Subcutaneous abdominal adipose tissue (tissue), 5 donors: ENCODE data around the gene LOXL4.

Source experiments
- H3K27ac ChIP-seq: one replicate; pipeline ENCODE4 v1.7.0; 2013; ENCODE audit warnings: low read depth, mild to moderate bottlenecking, inconsistent platforms, low read length, moderate library complexity
- H3K27me3 ChIP-seq, 5 donors: one replicate each; pipeline ENCODE4 v1.7.0; 2013; ENCODE audit warnings: low read length in 5 of 5, inconsistent platforms in 1 of 5; ENCODE audit not compliant: control insufficient read depth in 5 of 5, insufficient read depth in 4 of 5
- H3K36me3 ChIP-seq, 5 donors: one replicate each; pipeline ENCODE4 v1.7.0; 2013; ENCODE audit warnings: low read length in 5 of 5; ENCODE audit not compliant: control insufficient read depth in 5 of 5, insufficient read depth in 5 of 5
- H3K4me1 ChIP-seq, 5 donors: one replicate each; pipeline ENCODE4 v1.7.0; 2013; ENCODE audit warnings: low read length in 5 of 5, mild to moderate bottlenecking in 3 of 5, moderate library complexity in 1 of 5; ENCODE audit not compliant: control insufficient read depth in 5 of 5, insufficient read depth in 5 of 5
- H3K4me3 ChIP-seq, 5 donors: one replicate each; pipeline ENCODE4 v1.7.0; 2013; ENCODE audit warnings: low read length in 5 of 5, low read depth in 1 of 5
- H3K9ac ChIP-seq, 5 donors: one replicate each; pipeline ENCODE4 v1.7.0; 2013; ENCODE audit warnings: low read length in 5 of 5, mild to moderate bottlenecking in 4 of 5, moderate library complexity in 3 of 5
- H3K9me3 ChIP-seq, 5 donors: one replicate each; pipeline ENCODE4 v1.7.0; 2013; ENCODE audit warnings: low read length in 5 of 5; ENCODE audit not compliant: control insufficient read depth in 5 of 5
- donor health status: healthy.
- donor health status: healthy.
- donor health status: healthy.
- donor health status: healthy.
- donor health status: healthy.

The LOXL4 gene

GRCh38 chr10:98212196-98212595 is 55.8 kb downstream of the LOXL4 start:
- Histone ChIP-seq H3K9me3 (peaks cover 0 to 4% (median 3%) of the 10 kb centered on the region in 5 donors), H3K4me1 (no peaks in the 10 kb centered on the region), H3K27ac (no peak overlapping the region), H3K9ac (no peak overlapping the region), H3K27me3 (no peaks in the 10 kb centered on the region), H3K4me3 (no peak overlapping the region), H3K36me3 (peaks cover 17 to 33% (median 20%) of the 10 kb centered on the region in 5 donors)

GRCh38 chr10:98209441-98209840 is 58.6 kb downstream of the LOXL4 start:
- H3K4me1 ChIP-seq, result no peaks in the 10 kb centered on the region
- no peak overlapping the region for H3K4me3 ChIP-seq
- H3K27ac ChIP-seq, result no peak overlapping the region
- peaks cover 17 to 33% (median 20%) of the 10 kb centered on the region in 5 donors for H3K36me3 ChIP-seq
- H3K9me3 ChIP-seq, result no peaks in the 10 kb centered on the region
- no peaks in the 10 kb centered on the region for H3K27me3 ChIP-seq
- H3K9ac ChIP-seq, result no peak overlapping the region

GRCh38 chr10:98208925-98209324 is 59.1 kb downstream of the LOXL4 start:
- Histone ChIP-seq H3K4me1 (no peaks in the 10 kb centered on the region), H3K27me3 (no peaks in the 10 kb centered on the region), H3K9ac (no peak overlapping the region), H3K27ac (no peak overlapping the region), H3K36me3 (peaks cover 17 to 33% (median 20%) of the 10 kb centered on the region in 5 donors), H3K4me3 (no peak overlapping the region), H3K9me3 (no peaks in the 10 kb centered on the region)

GRCh38 chr10:98205351-98205750 is 62.6 kb downstream of the LOXL4 start:
- Histone ChIP-seq H3K9ac (no peak overlapping the region), H3K36me3 (peaks cover 17 to 23% (median 20%) of the 10 kb centered on the region in 5 donors), H3K27me3 (no peaks in the 10 kb centered on the region), H3K4me1 (peaks cover 0 to 7% (median 0%) of the 10 kb centered on the region in 5 donors), H3K9me3 (no peaks in the 10 kb centered on the region), H3K4me3 (no peak overlapping the region), H3K27ac (no peak overlapping the region)

GRCh38 chr10:98202378-98202777 is 65.6 kb downstream of the LOXL4 start:
- H3K27me3 ChIP-seq, result no peaks in the 10 kb centered on the region
- H3K9ac ChIP-seq, result no peak overlapping the region
- H3K36me3 ChIP-seq, result peaks cover 0 to 2% (median 0%) of the 10 kb centered on the region in 5 donors
- no peak overlapping the region for H3K27ac ChIP-seq
- no peaks in the 10 kb centered on the region for H3K9me3 ChIP-seq
- H3K4me1 ChIP-seq, result peaks cover 0 to 7% (median 0%) of the 10 kb centered on the region in 5 donors
- H3K4me3 ChIP-seq, result no peak overlapping the region

GRCh38 chr10:98201760-98202159 is 66.2 kb downstream of the LOXL4 start:
- no peak overlapping the region for H3K9ac ChIP-seq
- no peak overlapping the region for H3K27ac ChIP-seq
- no peaks in the 10 kb centered on the region for H3K9me3 ChIP-seq
- H3K4me1 ChIP-seq, result peaks cover 0 to 7% (median 5%) of the 10 kb centered on the region in 5 donors
- H3K27me3 ChIP-seq, result no peaks in the 10 kb centered on the region
- no peak overlapping the region for H3K4me3 ChIP-seq
- peaks cover 0 to 2% (median 0%) of the 10 kb centered on the region in 5 donors for H3K36me3 ChIP-seq
